ENCODE measurements around the gene KLK1. TPM values are rescaled to one million over a fixed set of nuclear protein-coding genes. Genes with fewer than 3 reads are reported as not detected.
"Not testable (repeated sequence)": the region's sequence is repeated elsewhere in the genome, so short reads cannot be mapped to it uniquely, and the experiment has no call there.

Gene KLK1
- total RNA-seq, 1 experiment from 2014 or later: not detected

GRCh38 chr19:50817941-50818858 lies 5.4 kb downstream of the KLK1 start:
- DNase-seq (ENCODE audit: low read depth): peak; percentile 45

GRCh38 chr19:50815439-50815838 lies 8.1 kb downstream of the KLK1 start:
- DNase-seq (ENCODE audit: low read depth): no peak

GRCh38 chr19:50814883-50815282 lies 8.7 kb downstream of the KLK1 start:
- no peak for DNase-seq (ENCODE audit: low read depth)

GRCh38 chr19:50812474-50812873 lies 11.1 kb downstream of the KLK1 start:
- DNase-seq (ENCODE audit: low read depth): no peak

DNA sequence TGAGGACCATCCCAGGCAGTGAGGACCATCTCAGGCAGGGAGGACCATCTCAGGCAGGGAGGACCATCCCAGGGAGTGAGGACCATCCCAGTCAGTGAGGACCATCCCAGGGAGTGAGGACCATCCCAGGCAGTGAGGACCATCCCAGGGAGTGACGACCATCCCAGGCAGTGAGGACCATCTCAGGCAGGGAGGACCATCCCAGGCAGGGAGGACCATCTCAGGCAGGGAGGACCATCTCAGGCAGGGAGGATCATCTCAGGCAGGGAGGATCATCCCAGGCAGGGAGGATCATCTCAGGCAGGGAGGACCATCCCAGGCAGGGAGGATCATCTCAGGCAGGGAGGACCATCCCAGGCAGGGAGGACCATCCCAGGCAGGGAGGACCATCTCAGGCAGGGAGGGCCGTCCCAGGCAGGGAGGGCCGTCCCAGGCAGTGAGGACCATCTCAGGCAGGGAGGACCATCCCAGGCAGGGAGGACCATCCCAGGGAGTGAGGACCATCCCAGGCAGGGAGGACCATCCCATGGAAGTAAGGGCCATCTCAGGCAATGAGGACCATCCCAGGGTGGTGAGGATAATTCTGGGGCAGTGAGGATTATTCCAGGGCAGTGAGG lies 11.9 kb downstream of the KLK1 start:
- not testable (repeated sequence) for DNase-seq (ENCODE audit: low read depth)

DNA sequence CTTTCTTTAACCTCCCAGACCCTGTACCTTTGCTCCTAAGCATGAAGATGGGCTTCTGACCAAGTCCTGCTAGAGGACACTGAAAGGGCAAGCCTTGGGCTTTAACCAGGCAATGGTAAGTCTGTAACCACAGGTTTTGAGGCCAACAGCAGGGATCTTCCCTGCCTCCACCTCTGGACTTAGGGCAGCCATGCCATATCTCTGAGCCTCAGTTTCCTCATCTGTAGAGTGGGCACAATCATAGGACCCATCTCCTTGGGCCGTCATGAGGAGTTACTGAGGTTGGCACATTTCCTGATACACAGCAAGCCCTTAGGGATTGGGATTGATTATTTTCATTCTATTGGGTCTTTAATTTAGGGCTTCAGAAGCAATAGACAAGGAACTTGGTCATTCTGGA lies 14.7 kb downstream of the KLK1 start:
- no peak for DNase-seq (ENCODE audit: low read depth)

GRCh38 chr19:50804420-50805272 lies 18.9 kb downstream of the KLK1 start:
- peak; percentile 99 for DNase-seq (ENCODE audit: low read depth)

DNA sequence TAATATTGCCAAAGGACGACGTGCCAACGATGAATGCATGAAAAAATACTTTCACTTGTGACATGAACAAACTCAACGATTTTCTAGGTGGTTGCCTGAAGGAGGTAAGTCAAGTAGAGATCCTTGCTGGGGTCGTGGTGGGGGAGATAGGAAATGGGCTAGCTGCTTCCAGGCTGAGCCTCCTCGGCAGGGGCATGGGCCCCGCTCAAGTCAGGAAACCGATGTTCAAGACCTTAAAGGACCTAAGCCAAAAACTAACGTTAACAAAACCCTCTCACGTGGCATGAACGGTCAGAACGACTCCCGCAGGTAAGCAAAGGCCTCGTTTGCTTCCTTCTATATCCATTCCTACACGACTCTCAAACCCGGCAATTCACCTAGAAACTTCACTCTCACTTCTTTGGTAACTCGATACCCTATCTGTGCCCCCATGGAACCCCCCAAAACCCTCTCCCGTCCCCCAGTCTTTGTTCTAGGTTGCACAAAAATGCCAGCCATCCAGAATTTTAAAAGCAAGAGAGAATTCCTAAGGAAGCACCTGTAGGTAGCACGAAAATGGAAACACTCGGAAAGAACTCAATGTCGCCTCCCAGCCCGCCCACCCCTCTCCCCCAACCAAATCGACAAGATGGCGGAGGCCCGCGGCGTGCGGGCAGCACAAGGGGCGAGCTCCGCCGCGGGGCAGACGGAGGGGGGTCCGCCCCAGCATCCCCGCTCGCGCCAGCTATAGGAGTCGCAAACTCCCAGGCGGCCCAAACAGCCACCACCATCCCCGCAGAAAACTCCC lies 19.8 kb downstream of the KLK1 start:
- no peak for DNase-seq (ENCODE audit: low read depth)

- no peak for DNase-seq (ENCODE audit: low read depth)
These were observed 22.5 kb downstream of the KLK1 start for GRCh38 chr19:50801107-50801506.

GRCh38 chr19:50799547-50799851 lies 24.1 kb downstream of the KLK1 start:
- DNase-seq (ENCODE audit: low read depth): no peak

DNA sequence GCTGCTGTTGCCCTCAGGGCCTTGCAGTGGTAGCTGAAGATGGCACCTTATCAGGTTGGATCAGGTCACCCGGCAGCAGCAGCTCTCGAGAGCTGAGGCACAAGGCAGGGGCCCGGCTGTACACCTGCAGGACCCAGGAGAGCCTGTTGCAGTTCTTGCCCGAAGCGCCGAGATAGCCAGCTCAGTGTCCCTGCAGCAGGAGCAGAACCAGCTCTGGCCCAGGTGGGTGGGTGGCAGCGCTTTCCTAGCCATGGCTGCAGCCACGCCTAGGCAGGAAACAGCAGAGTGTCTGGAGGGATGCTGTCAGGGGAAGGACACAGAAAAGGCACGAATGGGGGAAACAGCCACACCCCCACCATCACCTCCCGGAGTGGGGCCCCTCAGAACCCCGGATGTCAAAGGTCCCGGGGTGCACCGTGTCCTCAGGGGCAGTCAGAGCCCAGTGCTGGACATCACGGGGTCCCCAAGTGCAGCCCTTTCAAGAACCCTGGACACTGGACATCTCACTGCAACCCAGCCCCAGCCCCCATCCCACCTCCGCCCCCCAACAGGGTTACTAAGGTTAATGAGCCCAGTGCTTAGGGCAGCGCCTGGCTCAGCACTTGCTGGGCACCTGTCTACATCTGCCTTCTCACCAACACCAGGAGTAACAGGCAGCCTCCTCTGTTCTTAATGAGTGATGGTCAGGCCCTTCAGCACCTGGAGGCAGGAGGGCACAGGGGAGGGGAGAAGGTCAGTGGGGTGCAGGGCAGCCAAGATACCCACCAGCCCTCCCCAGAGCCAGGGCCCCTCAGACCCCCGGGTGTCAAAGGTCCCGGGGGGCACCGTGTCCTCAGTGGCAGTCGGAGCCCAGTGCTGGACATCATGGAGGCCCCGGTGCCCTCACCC lies 24.7 kb downstream of the KLK1 start:
- no peak for DNase-seq (ENCODE audit: low read depth)

DNA sequence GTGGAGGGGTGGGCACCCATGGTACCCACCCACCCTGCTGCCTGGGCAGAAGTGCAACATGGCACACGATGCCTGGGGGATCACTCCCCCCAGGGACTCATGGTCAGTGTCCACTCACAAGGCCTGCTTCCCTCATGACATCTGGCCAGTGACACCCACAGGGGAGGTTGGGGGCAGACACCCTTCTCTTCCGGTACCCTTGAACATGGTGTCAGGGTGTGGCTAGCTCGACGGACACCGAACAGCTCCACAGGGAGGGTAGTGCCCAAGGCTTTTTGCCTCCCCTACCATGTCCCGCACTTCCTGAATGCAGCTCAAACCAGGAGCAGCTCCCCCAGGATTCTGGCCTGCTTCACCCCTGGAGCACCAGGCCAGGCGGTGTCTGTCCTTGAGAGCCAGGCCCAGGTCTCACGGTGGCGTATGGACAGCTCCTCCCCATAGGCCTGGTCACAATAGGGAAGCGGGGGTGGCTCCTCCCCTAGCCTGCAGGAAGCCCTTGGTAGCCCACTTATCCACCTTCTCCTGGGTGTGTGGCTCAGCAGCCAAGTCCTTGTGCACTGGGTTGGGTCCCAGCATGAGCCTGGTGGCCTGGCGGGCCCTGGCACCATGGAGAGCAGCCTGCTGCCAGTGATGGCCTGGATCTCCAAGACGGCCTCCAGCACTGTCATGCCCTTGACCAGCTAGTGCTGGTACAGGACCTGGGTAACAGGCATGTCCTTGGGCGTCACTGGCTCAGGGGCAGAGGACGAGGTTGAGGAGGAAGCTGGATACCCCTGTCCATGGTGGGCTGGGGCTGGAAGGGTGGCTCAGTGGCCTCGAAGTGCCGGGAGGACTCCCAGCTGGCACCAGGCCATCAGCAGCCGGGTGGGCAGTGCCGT lies 25.6 kb downstream of the KLK1 start:
- DNase-seq (ENCODE audit: low read depth): no peak

- no peak for DNase-seq (ENCODE audit: low read depth)
These were observed 26.2 kb downstream of the KLK1 start for GRCh38 chr19:50797429-50797780.

DNA sequence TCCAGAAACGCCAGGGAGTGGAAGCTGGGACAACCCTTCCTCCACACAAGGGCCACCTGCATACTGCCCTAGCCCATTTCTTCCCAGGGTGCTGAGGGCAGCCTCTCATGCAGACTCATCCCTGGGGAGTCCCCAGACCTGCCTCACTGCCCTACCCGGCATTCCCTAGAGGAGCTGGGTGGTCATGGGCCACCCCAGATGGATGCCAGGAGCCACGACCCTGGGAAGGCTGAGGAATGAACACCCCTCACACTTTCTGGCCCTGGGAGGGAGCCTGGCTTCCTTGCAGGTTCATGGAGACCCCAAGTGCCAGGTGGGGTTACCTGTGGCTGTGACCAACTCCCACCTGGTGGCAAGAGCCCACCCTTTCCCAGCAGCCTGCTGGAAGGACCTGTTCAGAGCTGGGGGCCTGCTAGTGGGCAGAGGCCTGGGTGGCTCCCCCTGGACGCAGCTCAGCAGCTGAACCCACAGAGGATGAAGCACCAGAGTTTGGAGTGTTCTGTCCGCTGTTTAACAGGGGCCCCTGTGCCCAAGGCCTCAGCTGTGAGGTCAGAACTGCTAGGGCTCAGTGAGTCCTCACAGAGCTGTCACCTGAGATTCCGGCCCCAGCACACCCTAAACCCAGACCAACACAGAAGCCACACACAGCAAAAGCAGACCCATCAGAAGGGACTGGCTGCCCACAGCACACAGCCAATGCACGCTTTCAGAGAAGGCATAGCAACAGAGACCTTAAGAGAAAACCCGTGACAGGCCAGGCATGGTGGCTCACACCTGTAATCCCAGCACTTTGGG lies 26.8 kb downstream of the KLK1 start:
- no peak for DNase-seq (ENCODE audit: low read depth)

DNA sequence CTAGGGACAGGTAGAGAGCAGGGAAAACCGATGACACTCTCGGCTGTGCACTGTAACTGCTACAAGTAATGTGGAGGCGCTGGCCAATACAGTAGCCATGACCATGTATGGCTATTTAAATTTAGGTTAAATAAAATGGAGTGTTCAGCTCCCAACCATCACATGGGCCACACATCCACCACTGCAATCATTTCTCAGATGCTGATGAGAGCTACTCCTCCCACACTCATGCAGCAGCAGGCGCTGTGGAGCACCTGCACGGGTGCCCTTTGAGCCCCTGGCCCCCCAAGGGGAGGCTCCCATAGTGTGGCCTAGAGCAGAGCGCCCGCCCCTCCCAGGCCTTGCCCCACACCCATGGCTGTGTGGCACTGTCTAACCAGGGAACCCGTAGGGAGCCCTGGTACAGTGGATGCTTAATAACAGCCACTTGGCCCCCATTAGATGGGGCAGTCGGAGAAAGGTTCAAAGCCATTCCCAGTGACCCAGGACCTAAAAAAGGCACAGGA lies 27.4 kb downstream of the KLK1 start:
- no peak for DNase-seq (ENCODE audit: low read depth)

- no peak for DNase-seq (ENCODE audit: low read depth)
These were observed 27.9 kb downstream of the KLK1 start for GRCh38 chr19:50795664-50796073.

GRCh38 chr19:50794876-50795663 lies 28.5 kb downstream of the KLK1 start:
- no peak for DNase-seq (ENCODE audit: low read depth)

Data from RPMI7951 (cell line).